RPMI7951 (cell line): ENCODE results near the gene DACH1. TPM values are rescaled to one million over a fixed set of nuclear protein-coding genes. Genes with fewer than 3 reads are reported as not detected.

Source experiments
- DNase-seq: peaks from one replicate; pipeline ENCODE4 v3.0.0-alpha.2; 2012; ENCODE audit warnings: low read depth
- total RNA-seq: library from RNA; depleted of rRNA; stranded (reverse); fragments of >200 nt; shearing (Covaris generic); gene quantifications from 2 replicates; pipeline ENCODE4 v1.2.3, GENCODE V29; 2014

DACH1 gene
- total RNA-seq, 1 experiment from 2014 or later: not detected

GRCh38 chr13:71587193-71587592 is 279.8 kb downstream of the DACH1 start:
- no peak for DNase-seq

GRCh38 chr13:71583581-71583980 is 283.4 kb downstream of the DACH1 start:
- no peak for DNase-seq

GRCh38 chr13:71580614-71581013 is 286.4 kb downstream of the DACH1 start:
- DNase-seq: no peak

GRCh38 chr13:71578048-71578447 is 289.0 kb downstream of the DACH1 start:
- no peak for DNase-seq

- DNase-seq: no peak
Observed at GRCh38 chr13:71577127-71577526, 289.9 kb downstream of the DACH1 start.

GRCh38 chr13:71576571-71576970 is 290.4 kb downstream of the DACH1 start:
- no peak for DNase-seq

- no peak for DNase-seq
Observed at GRCh38 chr13:71546881-71547280, 320.1 kb downstream of the DACH1 start.

- no peak for DNase-seq
Observed at GRCh38 chr13:71540098-71540497, 326.9 kb downstream of the DACH1 start.

GRCh38 chr13:71536201-71536600 is 330.8 kb downstream of the DACH1 start:
- DNase-seq: no peak

- DNase-seq: no peak
Observed at GRCh38 chr13:71524613-71525304, 342.2 kb downstream of the DACH1 start.

- DNase-seq: no peak
Observed at GRCh38 chr13:71524245-71524612, 342.8 kb downstream of the DACH1 start.

GRCh38 chr13:71522941-71523526 is 344.0 kb downstream of the DACH1 start:
- no peak for DNase-seq

GRCh38 chr13:71517004-71517403 is 350.0 kb downstream of the DACH1 start:
- no peak for DNase-seq

- DNase-seq: no peak
Observed at GRCh38 chr13:71516521-71516920, 350.5 kb downstream of the DACH1 start.

GRCh38 chr13:71515744-71516038 is 351.3 kb downstream of the DACH1 start:
- no peak for DNase-seq

GRCh38 chr13:71514900-71515743 is 351.9 kb downstream of the DACH1 start:
- DNase-seq: no peak

- DNase-seq: no peak
Observed at GRCh38 chr13:71513411-71514033, 353.5 kb downstream of the DACH1 start.

- DNase-seq: no peak
Observed at GRCh38 chr13:71503781-71504180, 363.2 kb downstream of the DACH1 start.

GRCh38 chr13:71499944-71500514 is 367.0 kb downstream of the DACH1 start:
- no peak for DNase-seq

GRCh38 chr13:71499235-71499634 is 367.8 kb downstream of the DACH1 start:
- no peak for DNase-seq

- no peak for DNase-seq
Observed at GRCh38 chr13:71493189-71493588, 373.8 kb downstream of the DACH1 start.

- DNase-seq: no peak
Observed at GRCh38 chr13:71492346-71492871, 374.6 kb downstream of the DACH1 start.
